Liver (tissue), 9 donors: ENCODE measurements around the gene RELB. TPM values are rescaled to one million over a fixed set of nuclear protein-coding genes. Genes with fewer than 3 reads are reported as not detected.

ENCODE experiments used
- DNase-seq: peaks from one replicate; pipeline ENCODE4 v3.0.0-alpha.2; 2017; ENCODE audit warnings: low spot score
- H3K27ac ChIP-seq, 2 donors: one replicate each; pipeline ENCODE4 v1.7.0; 2013; ENCODE audit warnings: inconsistent platforms in 2 of 2, low read length in 2 of 2, control low read depth in 1 of 2, low read depth in 1 of 2, mild to moderate bottlenecking in 1 of 2
- H3K27me3 ChIP-seq, 4 donors: one replicate each; pipeline versions ENCODE4 v1.6.1 to v1.7.0; 2013; ENCODE audit warnings: low read length in 3 of 4, inconsistent platforms in 1 of 4, mild to moderate bottlenecking in 1 of 4, moderate library complexity in 1 of 4; ENCODE audit not compliant: control insufficient read depth in 4 of 4, insufficient read depth in 4 of 4
- H3K36me3 ChIP-seq, 4 donors: one replicate each; pipeline versions ENCODE4 v1.6.1 to v1.7.0; 2013; ENCODE audit warnings: low read length in 3 of 4, mild to moderate bottlenecking in 3 of 4, low read depth in 1 of 4, moderate library complexity in 1 of 4; ENCODE audit not compliant: control insufficient read depth in 4 of 4, insufficient read depth in 3 of 4
- H3K4me1 ChIP-seq, 4 donors: one replicate each; pipeline versions ENCODE4 v1.6.1 to v1.7.0; 2013; ENCODE audit warnings: low read length in 3 of 4, mild to moderate bottlenecking in 3 of 4, moderate library complexity in 1 of 4; ENCODE audit not compliant: control insufficient read depth in 4 of 4, insufficient read depth in 4 of 4
- H3K4me3 ChIP-seq, 3 donors: one replicate each; pipeline versions ENCODE4 v1.6.1 to v1.7.0; 2013; ENCODE audit warnings: low read length in 3 of 3, control low read depth in 1 of 3, low read depth in 1 of 3, mild to moderate bottlenecking in 1 of 3
- H3K9ac ChIP-seq, 2 donors: one replicate each; pipeline ENCODE4 v1.7.0; 2013; ENCODE audit warnings: low read length in 2 of 2, mild to moderate bottlenecking in 2 of 2, moderate library complexity in 2 of 2, control low read depth in 1 of 2, low read depth in 1 of 2
- H3K9me3 ChIP-seq, 4 donors: one replicate each; pipeline versions ENCODE4 v1.6.1 to v1.7.0; 2013; ENCODE audit warnings: low read length in 3 of 4; ENCODE audit not compliant: control insufficient read depth in 4 of 4
- ATF3 ChIP-seq: IDR thresholded peaks from 2 replicates; pipeline ENCODE4 v1.6.1; 2016; ENCODE audit warnings: antibody characterized with exemption
- CTCF ChIP-seq: fragments of 150-350 bp; IDR thresholded peaks from 2 replicates; pipeline ENCODE4 v1.5.1; 2017; ENCODE audit warnings: improper control_type of control experiment, low read depth, low read length; ENCODE audit not compliant: missing input control
- EGR1 ChIP-seq, 2 donors: IDR thresholded peaks; 2 replicates each; pipeline ENCODE4 v1.6.1; 2016 to 2018; ENCODE audit warnings: antibody characterized with exemption in 2 of 2, low read depth in 2 of 2
- FOXA1 ChIP-seq: IDR thresholded peaks from 2 replicates; pipeline ENCODE4 v1.6.1; 2016; ENCODE audit warnings: antibody characterized with exemption
- FOXA2 ChIP-seq: IDR thresholded peaks from 2 replicates; pipeline ENCODE4 v1.6.1; 2016; ENCODE audit warnings: antibody characterized with exemption
- GABPA ChIP-seq, 2 donors: IDR thresholded peaks in 1 of 2; conservative IDR thresholded peaks in 1 of 2; 2 replicates each; pipeline ENCODE4 v1.6.1; 2016; ENCODE audit warnings: antibody characterized with exemption in 2 of 2, mild to moderate bottlenecking in 1 of 2, moderate library complexity in 1 of 2
- HNF4A ChIP-seq, 2 donors: conservative IDR thresholded peaks; 2 replicates each; pipeline ENCODE4 v1.6.1; 2016; ENCODE audit warnings: antibody characterized with exemption in 2 of 2, mild to moderate bottlenecking in 2 of 2
- HNF4G ChIP-seq: IDR thresholded peaks from 2 replicates; pipeline ENCODE4 v1.6.1; 2016; ENCODE audit warnings: antibody characterized with exemption
- JUND ChIP-seq, 2 donors: IDR thresholded peaks; 2 replicates each; pipeline ENCODE4 v1.6.1; 2016; ENCODE audit warnings: antibody characterized with exemption in 2 of 2
- MAX ChIP-seq: IDR thresholded peaks from 2 replicates; pipeline ENCODE4 v1.6.1; 2016; ENCODE audit warnings: antibody characterized with exemption
- NR2F2 ChIP-seq: IDR thresholded peaks from 2 replicates; pipeline ENCODE4 v1.6.1; 2016; ENCODE audit warnings: antibody characterized with exemption
- RAD21 ChIP-seq, 2 donors: IDR thresholded peaks; 2 replicates each; pipeline ENCODE4 v1.6.1; 2016; ENCODE audit warnings: antibody characterized with exemption in 2 of 2, mild to moderate bottlenecking in 2 of 2
- REST ChIP-seq: IDR thresholded peaks from 2 replicates; pipeline ENCODE4 v1.6.1; 2016; ENCODE audit warnings: antibody characterized with exemption, mild to moderate bottlenecking
- RXRA ChIP-seq, 2 donors: IDR thresholded peaks; 2 replicates each; pipeline ENCODE4 v1.6.1; 2017 to 2018; ENCODE audit warnings: antibody characterized with exemption in 2 of 2, mild to moderate bottlenecking in 1 of 2
- SP1 ChIP-seq: IDR thresholded peaks from 2 replicates; pipeline ENCODE4 v1.6.1; 2018; ENCODE audit warnings: antibody characterized with exemption, mild to moderate bottlenecking
- TAF1 ChIP-seq: conservative IDR thresholded peaks from 2 replicates; pipeline ENCODE4 v1.6.1; 2016; ENCODE audit warnings: antibody characterized with exemption, mild to moderate bottlenecking
- YY1 ChIP-seq: IDR thresholded peaks from 2 replicates; pipeline ENCODE4 v1.6.1; 2016; ENCODE audit warnings: antibody characterized with exemption, mild to moderate bottlenecking
- ZBTB33 ChIP-seq: IDR thresholded peaks from 2 replicates; pipeline ENCODE4 v1.6.1; 2016; ENCODE audit warnings: antibody characterized with exemption
- WGBS: extraction: QIAGEN DNeasy Blood & Tissue Kit; methylation state at CpG from one replicate; pipeline ENCODE4 v1.1.7; 2013; 5-methylcytosine and 5-hydroxymethylcytosine counted together
- polyA plus RNA-seq, 2 donors: library from polyadenylated mRNA; stranded (reverse) in 1 of 2; unstranded in 1 of 2; fragments of 200-250 nt in 1 of 2; fragments of >200 nt in 1 of 2; fragmentation: Nextera tagmentation in 1 of 2; extraction: Ambion mirVana in 1 of 2; gene quantifications; one replicate each; pipeline versions ENCODE4 v1.2.1 to v1.2.3, GENCODE V29; 2013 to 2015
- total RNA-seq, 2 donors: library from RNA; depleted of rRNA; stranded (reverse); fragments of >200 nt; gene quantifications; one replicate each; pipeline ENCODE4 v1.2.3, GENCODE V29; 2014
- donor health status: healthy.
- donor health status: healthy.
- donor health status: healthy.
- donor health status: healthy.
- donor health status: healthy.

RELB gene
- total and polyA plus RNA-seq, 4 donors, result 1.4 to 4.9 (median 2.6) TPM

GRCh38 chr19:44954649-44955504 lies 46.4 kb upstream of the RELB start, which contains the start of gene CLPTM1:
TSS of gene CLPTM1 (plus strand) at chr19:44955380. CDS start at chr19:44955396, 16 bp downstream.
- H3K9ac ChIP-seq, result peak within 1 kb of the TSS; percentile 85 to 98
- no peaks in the 10 kb centered on the region for H3K27me3 ChIP-seq
- TF ChIP-seq TAF1 (no peak), HNF4G (no peak), RXRA (IDR thresholded peaks at IDR 0.05) (peak; percentile 66 to 81), NR2F2 (peak; percentile 52), FOXA1 (no peak), CTCF (no peak), SP1 (peak; percentile 85), MAX (peak; percentile 90), REST (peak; percentile 80), FOXA2 (no peak), EGR1 (IDR thresholded peaks at IDR 0.05; ENCODE audit: low read depth in 2 of 2) (peak; percentile 28 to 56), YY1 (peak; percentile 96), GABPA (IDR thresholded peaks at IDR 0.05 in 1 of 2, conservative IDR thresholded peaks at IDR 0.05 in 1 of 2) (peak; percentile 72 to 90), ATF3 (no peak), HNF4A (conservative IDR thresholded peaks at IDR 0.05) (peak; percentile 45), JUND (IDR thresholded peaks at IDR 0.05) (peak in 1 of 2 donors; percentile 65), ZBTB33 (peak; percentile 98), RAD21 (IDR thresholded peaks at IDR 0.05) (peak in 1 of 2 donors; percentile 22)
- peak within 1 kb of the TSS; percentile 88 to 98 for H3K27ac ChIP-seq
- peak; percentile 98 for DNase-seq
- no peaks in the 10 kb centered on the region for H3K9me3 ChIP-seq
- under 1% methylated on average over 65 of the region's 65 CpGs for WGBS
- H3K4me1 ChIP-seq, result peaks cover 0 to 64% (median 56%) of the 10 kb centered on the region in 4 donors
- H3K36me3 ChIP-seq, result peaks cover 0 to 2% (median 0%) of the 10 kb centered on the region in 4 donors
- peak within 1 kb of the TSS; percentile 96 to 99 (median 96) for H3K4me3 ChIP-seq
